SU-DHL-6 (cell line): Measurements from ENCODE around the gene POU2F3.

Experiments
- H2AFZ ChIP-seq: fragments of 200-600 bp; sonication (generic); 2 replicates; pipeline ENCODE4 v1.6.1; 2014; ENCODE audit warnings: low read depth, mild to moderate bottlenecking, moderate library complexity, mixed read lengths, antibody characterized with exemption, low read length; ENCODE audit not compliant: severe bottlenecking
- H3F3A ChIP-seq: fragments of 200-600 bp; shearing (Covaris generic); 2 replicates; pipeline ENCODE4 v1.6.0; 2016; ENCODE audit warnings: antibody characterized with exemption, mild to moderate bottlenecking; ENCODE audit not compliant: insufficient read depth
- H3K27ac ChIP-seq: fragments of 200-600 bp; sonication (generic); 2 replicates; pipeline ENCODE4 v1.5.1; 2016; ENCODE audit warnings: low read depth, mild to moderate bottlenecking, low read length, moderate library complexity, mixed read lengths
- H3K27me3 ChIP-seq: fragments of 200-600 bp; sonication (generic), shearing (Covaris generic); 2 replicates; pipeline ENCODE4 v1.6.0; 2014; ENCODE audit warnings: mild to moderate bottlenecking, low read length
- H3K36me3 ChIP-seq: fragments of 200-600 bp; sonication (generic); 2 replicates; pipeline ENCODE4 v1.6.1; 2014; ENCODE audit warnings: mild to moderate bottlenecking, low read length, mixed read lengths
- H3K4me2 ChIP-seq: fragments of 300-600, 200-600 bp; shearing (Covaris generic), sonication (generic); 2 replicates; pipeline ENCODE4 v1.6.0; 2014; ENCODE audit warnings: low read length, low read depth, mild to moderate bottlenecking; ENCODE audit not compliant: poor library complexity, severe bottlenecking
- H3K4me3 ChIP-seq: fragments of 200-600 bp; sonication (generic); 2 replicates; pipeline ENCODE4 v1.5.1; 2014; ENCODE audit warnings: antibody characterized with exemption, low read length, mild to moderate bottlenecking, mixed read lengths; ENCODE audit not compliant: insufficient read depth, poor library complexity, severe bottlenecking
- H3K79me2 ChIP-seq: fragments of 200-600 bp; sonication (generic); 2 replicates; pipeline ENCODE4 v1.6.1; 2014; ENCODE audit warnings: mild to moderate bottlenecking, low read length, moderate library complexity; ENCODE audit not compliant: insufficient read depth
- H3K9ac ChIP-seq: fragments of 200-600 bp; sonication (generic); 2 replicates; pipeline ENCODE4 v1.7.0; 2014; ENCODE audit warnings: mild to moderate bottlenecking, low read length
- H3K9me2 ChIP-seq: fragments of 200-600 bp; sonication (generic); replicated peaks from 2 replicates; pipeline ENCODE4 v1.6.1; 2014; ENCODE audit warnings: low read length; ENCODE audit not compliant: insufficient read depth
- H3K9me3 ChIP-seq: fragments of 200-600 bp; sonication (generic); 2 replicates; pipeline ENCODE4 v1.6.1; 2014; ENCODE audit warnings: low read length, mixed read lengths; ENCODE audit not compliant: insufficient read depth
- H4K20me1 ChIP-seq: fragments of 200-600 bp; sonication (generic); 2 replicates; pipeline ENCODE4 v1.6.1; 2014; ENCODE audit warnings: low read depth, mild to moderate bottlenecking, antibody characterized with exemption, low read length, moderate library complexity, mixed read lengths
- CTCF ChIP-seq: fragments of 200-600 bp; sonication (generic); IDR thresholded peaks from one replicate; pipeline ENCODE4 v1.5.1; 2017; ENCODE audit warnings: antibody characterized with exemption, mild to moderate bottlenecking, low read length, moderate library complexity; ENCODE audit not compliant: insufficient read depth, poor library complexity, severe bottlenecking
- EZH2phosphoT487 ChIP-seq: fragments of 200-600 bp; sonication (generic), shearing (Covaris generic); conservative IDR thresholded peaks from 2 replicates; pipeline ENCODE4 v1.6.1; 2018; ENCODE audit warnings: mild to moderate bottlenecking, antibody characterized with exemption, low read length, moderate library complexity, mixed read lengths

The POU2F3 gene

GRCh38 chr11:120307476-120307875 lies 67.5 kb downstream of the POU2F3 start:
- H3K9ac ChIP-seq = no peak overlapping the region

GRCh38 chr11:120308081-120308480 lies 68.1 kb downstream of the POU2F3 start:
- Histone ChIP-seq H4K20me1 (no peaks in the 10 kb centered on the region), H3K4me3 (no peak overlapping the region), H3K27ac (no peak overlapping the region), H3K9me3 (no peaks in the 10 kb centered on the region), H3K36me3 (no peaks in the 10 kb centered on the region), H3K4me2 (no peak overlapping the region), H2AFZ (no peak overlapping the region), H3K9ac (no peak overlapping the region), H3K79me2 (no peaks in the 10 kb centered on the region), H3F3A (no peaks in the 10 kb centered on the region), H3K27me3 (no peaks in the 10 kb centered on the region), H3K9me2 (no peaks in the 10 kb centered on the region)
- TF ChIP-seq EZH2phosphoT487 = no peak
- no peak for TF ChIP-seq CTCF

More at GRCh38 chr11:120307476-120307875, 67.5 kb downstream of the POU2F3 start:
- H3K36me3 ChIP-seq = no peaks in the 10 kb centered on the region
- H3K9me3 ChIP-seq = no peaks in the 10 kb centered on the region
- H3F3A ChIP-seq = no peaks in the 10 kb centered on the region
- no peak overlapping the region for H2AFZ ChIP-seq
- H4K20me1 ChIP-seq = no peaks in the 10 kb centered on the region
- H3K27ac ChIP-seq = no peak overlapping the region
- no peaks in the 10 kb centered on the region for H3K79me2 ChIP-seq
- no peak overlapping the region for H3K4me3 ChIP-seq
- no peak overlapping the region for H3K4me2 ChIP-seq
- no peaks in the 10 kb centered on the region for H3K27me3 ChIP-seq
- no peaks in the 10 kb centered on the region for H3K9me2 ChIP-seq
- no peak for TF ChIP-seq EZH2phosphoT487
- TF ChIP-seq CTCF = no peak

- H4K20me1 ChIP-seq = no peaks in the 10 kb centered on the region
- no peak overlapping the region for H3K27ac ChIP-seq
- no peaks in the 10 kb centered on the region for H3K36me3 ChIP-seq
- H3K9ac ChIP-seq = no peak overlapping the region
- no peaks in the 10 kb centered on the region for H3F3A ChIP-seq
- H3K79me2 ChIP-seq = no peaks in the 10 kb centered on the region
- H2AFZ ChIP-seq = no peak overlapping the region
- H3K4me3 ChIP-seq = no peak overlapping the region
- H3K9me3 ChIP-seq = no peaks in the 10 kb centered on the region
- TF ChIP-seq CTCF = no peak
- no peak for TF ChIP-seq EZH2phosphoT487
- no peaks in the 10 kb centered on the region for H3K27me3 ChIP-seq
- no peaks in the 10 kb centered on the region for H3K9me2 ChIP-seq
- no peak overlapping the region for H3K4me2 ChIP-seq
These were observed 70.9 kb downstream of the POU2F3 start for GRCh38 chr11:120310870-120311269.
